Esophagus squamous epithelium (tissue), 5 donors: ENCODE measurements around the gene UNC13C. TPM values are rescaled to one million over a fixed set of nuclear protein-coding genes. Genes with fewer than 3 reads are reported as not detected.

Experiments
- DNase-seq: peaks from one replicate; lab custom pipeline; 2025; lab: John Stamatoyannopoulos, UW
- H3K27ac ChIP-seq, 4 donors: fragments of 200-600 bp; sonication (generic); one replicate each; pipeline ENCODE4 v1.5.1; 2016 to 2019; ENCODE audit warnings: mild to moderate bottlenecking in 1 of 4
- H3K27me3 ChIP-seq, 4 donors: fragments of 200-600 bp; sonication (generic); 1 replicate in 3 of 4; 2 replicates in 1 of 4; pipeline versions ENCODE4 v1.5.1 to v1.6.0; 2017 to 2021; ENCODE audit warnings: antibody characterized with exemption in 1 of 4
- H3K36me3 ChIP-seq, 3 donors: fragments of 200-600 bp; sonication (generic); one replicate each; pipeline ENCODE4 v1.5.1; 2016 to 2019
- H3K4me1 ChIP-seq, 3 donors: fragments of 200-600 bp; sonication (generic); one replicate each; pipeline ENCODE4 v1.5.1; 2017 to 2019
- H3K4me3 ChIP-seq, 4 donors: fragments of 200-600 bp; sonication (generic); 1 replicate in 3 of 4; 2 replicates in 1 of 4; pipeline ENCODE4 v1.5.1; 2016 to 2019; ENCODE audit warnings: mild to moderate bottlenecking in 2 of 4, moderate library complexity in 1 of 4
- H3K9me3 ChIP-seq, 3 donors: fragments of 200-600 bp; sonication (generic); one replicate each; pipeline ENCODE4 v1.5.1; 2016 to 2019
- POLR2A ChIP-seq, 4 donors: fragments of 450-650 bp; IDR thresholded peaks; one replicate each; pipeline ENCODE4 v1.6.1; 2017; ENCODE audit warnings: antibody characterized with exemption in 4 of 4, mild to moderate bottlenecking in 4 of 4, moderate library complexity in 3 of 4
- WGBS, 2 donors: methylation state at CpG; one replicate each; pipeline ENCODE4 v1.1.5; 2018; 5-methylcytosine and 5-hydroxymethylcytosine counted together
- intact Hi-C: fragments of 100-400 bp; cut with DNase I; formaldehyde crosslinking; loops from one replicate; pipeline ENCODE4 v1.15.0; 2022
- total RNA-seq, 4 donors: library from RNA; depleted of rRNA; stranded (reverse); fragments of >200 nt; gene quantifications; one replicate each; pipeline ENCODE4 v1.1.0, GENCODE V29; 2016
- TF ChIP-seq, protein P1 (sequence below), 6 experiments: fragments of 450-650 bp in 4 of 6; fragments of 200-600 bp in 2 of 6; sonication (generic) in 2 of 6; IDR thresholded peaks; one replicate each; pipeline ENCODE4 v1.5.1; 2016 to 2019; ENCODE audit warnings: antibody characterized with exemption in 6 of 6, mild to moderate bottlenecking in 4 of 6, moderate library complexity in 4 of 6
- donor health status: DM: yes; HTN: yes; CAD: no.

UNC13C gene
- total RNA-seq, 4 donors from 2014 or later, result 0.18 to 0.19 TPM; not detected in 2

DNA sequence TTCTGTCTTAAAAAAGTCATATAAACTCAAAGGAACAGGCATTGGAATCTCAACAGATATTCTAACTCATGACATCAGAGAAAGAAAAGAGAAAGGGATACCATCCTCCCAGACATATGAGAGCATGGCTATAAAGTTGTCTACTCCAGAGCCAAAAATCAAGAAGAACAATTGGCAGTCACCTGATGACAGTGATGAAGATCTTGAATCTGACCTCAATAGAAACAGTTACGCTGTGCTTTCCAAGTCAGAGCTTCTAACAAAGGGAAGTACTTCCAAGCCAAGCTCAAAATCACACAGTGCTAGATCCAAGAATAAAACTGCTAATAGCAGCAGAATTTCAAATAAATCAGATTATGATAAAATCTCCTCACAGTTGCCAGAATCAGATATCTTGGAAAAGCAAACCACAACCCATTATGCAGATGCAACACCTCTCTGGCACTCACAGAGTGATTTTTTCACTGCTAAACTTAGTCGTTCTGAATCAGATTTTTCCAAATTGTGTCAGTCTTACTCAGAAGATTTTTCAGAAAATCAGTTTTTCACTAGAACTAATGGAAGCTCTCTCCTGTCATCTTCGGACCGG, 35.9 kb downstream of the UNC13C start:
- intact Hi-C loops, result no loop called here
- H3K27ac ChIP-seq, result no peak overlapping the region
- no peak overlapping the region for H3K4me3 ChIP-seq
- H3K9me3 ChIP-seq, result no peaks in the 10 kb centered on the region
- no peak for TF ChIP-seq POLR2A (IDR thresholded peaks at IDR 0.05)
- TF ChIP-seq, protein P1, sequence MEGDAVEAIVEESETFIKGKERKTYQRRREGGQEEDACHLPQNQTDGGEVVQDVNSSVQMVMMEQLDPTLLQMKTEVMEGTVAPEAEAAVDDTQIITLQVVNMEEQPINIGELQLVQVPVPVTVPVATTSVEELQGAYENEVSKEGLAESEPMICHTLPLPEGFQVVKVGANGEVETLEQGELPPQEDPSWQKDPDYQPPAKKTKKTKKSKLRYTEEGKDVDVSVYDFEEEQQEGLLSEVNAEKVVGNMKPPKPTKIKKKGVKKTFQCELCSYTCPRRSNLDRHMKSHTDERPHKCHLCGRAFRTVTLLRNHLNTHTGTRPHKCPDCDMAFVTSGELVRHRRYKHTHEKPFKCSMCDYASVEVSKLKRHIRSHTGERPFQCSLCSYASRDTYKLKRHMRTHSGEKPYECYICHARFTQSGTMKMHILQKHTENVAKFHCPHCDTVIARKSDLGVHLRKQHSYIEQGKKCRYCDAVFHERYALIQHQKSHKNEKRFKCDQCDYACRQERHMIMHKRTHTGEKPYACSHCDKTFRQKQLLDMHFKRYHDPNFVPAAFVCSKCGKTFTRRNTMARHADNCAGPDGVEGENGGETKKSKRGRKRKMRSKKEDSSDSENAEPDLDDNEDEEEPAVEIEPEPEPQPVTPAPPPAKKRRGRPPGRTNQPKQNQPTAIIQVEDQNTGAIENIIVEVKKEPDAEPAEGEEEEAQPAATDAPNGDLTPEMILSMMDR (IDR thresholded peaks at IDR 0.05), result no peak
- no peaks in the 10 kb centered on the region for H3K4me1 ChIP-seq
- H3K27me3 ChIP-seq, result no peaks in the 10 kb centered on the region
- WGBS, 2 donors, result 51 to 58% methylated on average over 4 of the region's 4 CpGs
- H3K36me3 ChIP-seq, result no peaks in the 10 kb centered on the region
- DNase-seq, result no peak

DNA sequence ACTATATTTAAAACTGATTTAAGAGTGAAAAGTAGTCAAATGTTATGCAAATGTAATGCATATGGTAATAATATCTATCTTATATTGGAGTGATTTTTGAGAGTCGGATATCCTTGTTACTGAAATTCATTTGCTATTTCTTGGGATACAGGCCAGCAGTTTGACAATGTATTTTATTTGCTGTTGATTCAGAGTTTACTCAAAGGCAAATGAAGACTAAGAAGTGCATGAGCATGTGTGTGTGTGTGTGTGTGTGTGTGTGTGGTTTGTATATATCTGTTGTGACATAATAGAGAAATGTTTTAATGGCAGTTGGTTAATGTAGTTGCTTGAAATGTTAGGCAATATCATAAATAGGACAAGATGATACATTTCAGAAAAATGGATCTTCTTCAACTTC, 39.0 kb downstream of the UNC13C start:
- Histone ChIP-seq H3K4me1 (no peaks in the 10 kb centered on the region), H3K27ac (no peak overlapping the region), H3K4me3 (no peak overlapping the region), H3K9me3 (no peaks in the 10 kb centered on the region), H3K36me3 (no peaks in the 10 kb centered on the region), H3K27me3 (no peaks in the 10 kb centered on the region)
- TF ChIP-seq, protein P1 (IDR thresholded peaks at IDR 0.05), result no peak
- TF ChIP-seq POLR2A (IDR thresholded peaks at IDR 0.05), result no peak
- WGBS, 2 donors, result 47 to 71% methylated on average over 1 of the region's 1 CpG
- DNase-seq, result no peak
- intact Hi-C loops, result no loop called here

DNA sequence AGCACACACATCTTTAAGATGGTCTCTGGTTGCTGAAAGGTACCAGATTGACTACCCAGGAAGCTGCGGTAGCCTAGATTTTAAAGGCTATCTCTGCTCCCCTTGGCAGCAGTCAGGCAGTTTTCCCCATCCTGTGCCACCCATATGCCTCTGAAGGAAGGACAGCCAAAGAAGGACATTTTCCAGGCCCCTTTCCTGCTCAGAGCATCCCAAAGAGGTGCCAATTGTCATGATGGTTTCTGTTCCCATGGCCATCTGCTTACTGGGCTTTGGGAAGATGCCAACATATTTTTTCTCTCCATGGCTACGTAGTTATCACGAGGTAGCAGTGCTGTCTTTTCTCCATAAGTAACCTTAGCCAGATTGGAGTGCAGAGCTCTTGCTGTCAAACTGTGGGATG, 39.7 kb downstream of the UNC13C start:
- no peak overlapping the region for H3K4me3 ChIP-seq
- no peak overlapping the region for H3K27ac ChIP-seq
- intact Hi-C loops, result no loop called here
- WGBS, 2 donors, result 60 to 70% methylated on average over 3 of the region's 3 CpGs
- DNase-seq, result no peak
- H3K27me3 ChIP-seq, result no peaks in the 10 kb centered on the region
- no peaks in the 10 kb centered on the region for H3K36me3 ChIP-seq
- H3K4me1 ChIP-seq, result no peaks in the 10 kb centered on the region
- no peaks in the 10 kb centered on the region for H3K9me3 ChIP-seq
- TF ChIP-seq POLR2A (IDR thresholded peaks at IDR 0.05), result no peak
- TF ChIP-seq, protein P1 (IDR thresholded peaks at IDR 0.05), result no peak

DNA sequence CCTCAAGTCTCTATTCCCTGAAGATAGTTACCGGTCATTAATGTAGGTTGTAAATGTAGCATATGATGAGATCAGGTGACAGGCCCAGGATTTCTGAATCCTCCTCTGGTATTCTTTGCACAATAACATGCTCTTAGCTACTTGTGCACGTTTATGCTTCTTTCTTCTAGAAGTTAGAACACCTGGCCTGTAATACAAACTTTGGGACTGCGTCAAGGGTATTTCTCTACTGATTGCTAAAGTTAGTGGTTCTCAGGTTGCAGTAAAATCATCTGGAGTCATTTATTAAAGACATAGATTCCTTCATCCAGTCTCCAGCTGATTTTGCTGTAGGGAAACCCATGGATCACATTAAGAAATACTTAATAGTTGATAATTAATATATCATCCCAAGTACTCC, 48.0 kb downstream of the UNC13C start:
- Histone ChIP-seq H3K36me3 (no peaks in the 10 kb centered on the region), H3K4me1 (no peaks in the 10 kb centered on the region), H3K9me3 (no peaks in the 10 kb centered on the region), H3K4me3 (no peak overlapping the region), H3K27ac (no peak overlapping the region), H3K27me3 (no peaks in the 10 kb centered on the region)
- DNase-seq, result no peak
- intact Hi-C loops, result no loop called here
- WGBS, 2 donors, result 73 to 83% methylated on average over 3 of the region's 3 CpGs
- TF ChIP-seq, protein P1 (IDR thresholded peaks at IDR 0.05), result no peak
- TF ChIP-seq POLR2A (IDR thresholded peaks at IDR 0.05), result no peak

DNA sequence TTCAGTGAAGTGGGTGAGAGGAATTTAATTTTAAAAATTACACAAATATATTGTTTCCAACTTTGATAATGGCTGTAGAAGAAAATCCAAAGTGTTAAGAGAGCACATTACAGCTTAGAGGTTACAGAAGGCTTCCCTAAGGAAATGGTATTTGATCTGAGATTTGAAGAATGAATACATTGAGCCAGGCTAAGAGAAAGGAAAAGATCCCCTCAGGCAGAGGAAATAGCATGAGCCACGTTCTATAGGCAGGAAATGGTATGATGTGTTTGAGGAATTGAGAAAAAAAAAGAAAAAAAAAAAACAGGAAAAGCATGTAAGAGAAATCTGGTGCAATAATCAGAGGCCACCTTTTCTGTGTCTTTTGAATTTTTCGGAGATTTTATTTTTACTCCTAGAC, 48.6 kb downstream of the UNC13C start:
- intact Hi-C loops, result no loop called here
- Histone ChIP-seq H3K4me1 (no peaks in the 10 kb centered on the region), H3K27me3 (no peaks in the 10 kb centered on the region), H3K9me3 (no peaks in the 10 kb centered on the region), H3K4me3 (no peak overlapping the region), H3K27ac (no peak overlapping the region), H3K36me3 (no peaks in the 10 kb centered on the region)
- no peak for DNase-seq
- 48 to 58% methylated on average over 2 of the region's 2 CpGs for WGBS, 2 donors
- TF ChIP-seq, protein P1 (IDR thresholded peaks at IDR 0.05), result no peak
- no peak for TF ChIP-seq POLR2A (IDR thresholded peaks at IDR 0.05)
